Endothelial cell of umbilical vein (primary cell): Measurements from ENCODE around the gene RBBP5.

Experiments
- CTCF ChIP-seq, 2 donors: IDR thresholded peaks; 1 replicate in 1 of 2; 2 replicates in 1 of 2; pipeline ENCODE4 v1.5.1; 2011; ENCODE audit warnings: low read length in 2 of 2, mild to moderate bottlenecking in 2 of 2, moderate library complexity in 2 of 2, control low read depth in 1 of 2, inconsistent platforms in 1 of 2, low read depth in 1 of 2; ENCODE audit not compliant: insufficient read depth in 1 of 2; ENCODE audit errors: extremely low read depth in 1 of 2
- EZH2 ChIP-seq: IDR thresholded peaks from 2 replicates; pipeline ENCODE4 v1.6.1; 2012; ENCODE audit warnings: borderline replicate concordance, low read depth, mild to moderate bottlenecking, moderate library complexity, low read length, inconsistent platforms; ENCODE audit not compliant: severe bottlenecking
- JUN ChIP-seq: IDR thresholded peaks from 2 replicates; pipeline ENCODE4 v1.6.1; 2011; ENCODE audit warnings: borderline replicate concordance, low read depth; ENCODE audit not compliant: insufficient read length, insufficient read depth
- MYC ChIP-seq: IDR thresholded peaks from one replicate; pipeline ENCODE4 v1.6.1; 2011; ENCODE audit warnings: mild to moderate bottlenecking, low read depth, low read length
- POLR2A ChIP-seq: IDR thresholded peaks from 2 replicates; pipeline ENCODE4 v1.6.1; 2012; ENCODE audit warnings: low read depth, mild to moderate bottlenecking, control low read depth, low read length

- TF ChIP-seq JUN: no peak
- TF ChIP-seq CTCF (IDR thresholded peaks at IDR 0.05; ENCODE audit: extremely low read depth in 1 of 2, insufficient read depth in 1 of 2, low read depth in 1 of 2, low read length in 2 of 2): no peak
- no peak for TF ChIP-seq POLR2A
- TF ChIP-seq EZH2: no peak
- no peak for TF ChIP-seq MYC
Measured at GRCh38 chr1:205161076-205161475, 39.3 kb upstream of the RBBP5 start.
